Thyroid gland (tissue), 4 donors: ENCODE results near the gene PARP2. TPM values are rescaled to one million over a fixed set of nuclear protein-coding genes. Genes with fewer than 3 reads are reported as not detected.

Source experiments
- DNase-seq, 2 donors: peaks; one replicate each; pipeline ENCODE4 v3.0.0-alpha.2; 2019
- H3K27ac ChIP-seq, 3 donors: fragments of 200-600 bp; sonication (generic); 1 replicate in 2 of 3; 2 replicates in 1 of 3; pipeline ENCODE4 v1.5.1; 2016 to 2019; ENCODE audit warnings: mild to moderate bottlenecking in 1 of 3, moderate library complexity in 1 of 3
- H3K27me3 ChIP-seq: fragments of 200-600 bp; sonication (generic); one replicate; pipeline ENCODE4 v1.5.1; 2019
- H3K36me3 ChIP-seq, 2 donors: fragments of 200-600 bp; sonication (generic); one replicate each; pipeline ENCODE4 v1.5.1; 2016 to 2019
- H3K4me1 ChIP-seq, 2 donors: fragments of 200-600 bp; sonication (generic); one replicate each; pipeline ENCODE4 v1.5.1; 2017 to 2019
- H3K4me3 ChIP-seq, 3 donors: fragments of 200-600 bp; sonication (generic); replicated peaks in 1 of 3; 1 replicate in 2 of 3; 2 replicates in 1 of 3; pipeline ENCODE4 v1.5.1; 2016; ENCODE audit warnings: mild to moderate bottlenecking in 1 of 3
- H3K9me3 ChIP-seq: fragments of 200-600 bp; sonication (generic); one replicate; pipeline ENCODE4 v1.5.1; 2017
- POLR2A ChIP-seq, 2 donors: fragments of 450-650 bp; IDR thresholded peaks; one replicate each; pipeline ENCODE4 v1.6.1; 2017; ENCODE audit warnings: antibody characterized with exemption in 2 of 2, mild to moderate bottlenecking in 2 of 2, moderate library complexity in 1 of 2
- WGBS, 2 donors: methylation state at CpG; one replicate each; pipeline ENCODE4 v1.1.5; 2017; 5-methylcytosine and 5-hydroxymethylcytosine counted together
- intact Hi-C: fragments of 100-400 bp; cut with DNase I; formaldehyde crosslinking; loops from one replicate; pipeline ENCODE4 v1.15.1; 2023
- small RNA-seq: library from RNA; depleted of rRNA; stranded (forward); fragments of <200 nt; gene quantifications from one replicate; pipeline ENCODE3, GENCODE V24; 2016
- total RNA-seq, 4 donors: library from RNA; depleted of rRNA; stranded (reverse); fragments of >200 nt; gene quantifications; one replicate each; pipeline ENCODE4 v1.2.3, GENCODE V29; 2016
- TF ChIP-seq, protein P1 (sequence below), 6 experiments: fragments of 200-600 bp in 3 of 6; fragments of 450-650 bp in 3 of 6; sonication (generic) in 3 of 6; IDR thresholded peaks; one replicate each; pipeline ENCODE4 v1.5.1; 2016 to 2019; ENCODE audit warnings: antibody characterized with exemption in 6 of 6, mild to moderate bottlenecking in 2 of 6, inconsistent platforms in 1 of 6, moderate library complexity in 1 of 6

Gene PARP2
- total RNA-seq, 4 donors from 2014 or later, result 8.8 to 14.6 (median 9.7) TPM

DNA sequence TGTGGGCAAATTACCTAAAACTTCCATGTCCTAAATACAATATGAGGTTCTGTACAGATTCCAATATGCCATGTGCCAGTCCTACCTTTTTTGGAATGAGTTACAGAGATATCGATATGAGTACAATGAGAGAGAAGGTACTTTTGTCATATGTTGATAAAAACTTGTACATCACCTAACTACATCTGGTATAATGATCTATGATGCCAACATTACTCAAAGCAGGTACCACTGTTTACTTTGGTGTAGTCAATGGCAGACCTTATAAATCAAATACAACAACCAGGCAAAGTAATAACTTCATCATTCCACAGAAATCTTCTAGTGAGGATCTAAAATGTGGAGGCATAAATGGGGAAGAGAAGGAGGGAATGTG is 57.1 kb downstream of the PARP2 start:
- TF ChIP-seq, protein P1, sequence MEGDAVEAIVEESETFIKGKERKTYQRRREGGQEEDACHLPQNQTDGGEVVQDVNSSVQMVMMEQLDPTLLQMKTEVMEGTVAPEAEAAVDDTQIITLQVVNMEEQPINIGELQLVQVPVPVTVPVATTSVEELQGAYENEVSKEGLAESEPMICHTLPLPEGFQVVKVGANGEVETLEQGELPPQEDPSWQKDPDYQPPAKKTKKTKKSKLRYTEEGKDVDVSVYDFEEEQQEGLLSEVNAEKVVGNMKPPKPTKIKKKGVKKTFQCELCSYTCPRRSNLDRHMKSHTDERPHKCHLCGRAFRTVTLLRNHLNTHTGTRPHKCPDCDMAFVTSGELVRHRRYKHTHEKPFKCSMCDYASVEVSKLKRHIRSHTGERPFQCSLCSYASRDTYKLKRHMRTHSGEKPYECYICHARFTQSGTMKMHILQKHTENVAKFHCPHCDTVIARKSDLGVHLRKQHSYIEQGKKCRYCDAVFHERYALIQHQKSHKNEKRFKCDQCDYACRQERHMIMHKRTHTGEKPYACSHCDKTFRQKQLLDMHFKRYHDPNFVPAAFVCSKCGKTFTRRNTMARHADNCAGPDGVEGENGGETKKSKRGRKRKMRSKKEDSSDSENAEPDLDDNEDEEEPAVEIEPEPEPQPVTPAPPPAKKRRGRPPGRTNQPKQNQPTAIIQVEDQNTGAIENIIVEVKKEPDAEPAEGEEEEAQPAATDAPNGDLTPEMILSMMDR (IDR thresholded peaks at IDR 0.05), result no peak
- no peak for TF ChIP-seq POLR2A (IDR thresholded peaks at IDR 0.05)
- Histone ChIP-seq H3K36me3 (peaks cover 53 to 68% of the 10 kb centered on the region in 2 donors), H3K27ac (no peak overlapping the region), H3K4me1 (peaks cover 0 to 7% of the 10 kb centered on the region in 2 donors), H3K27me3 (no peaks in the 10 kb centered on the region), H3K9me3 (no peaks in the 10 kb centered on the region), H3K4me3 (no peak overlapping the region)
- intact Hi-C loops, result no loop called here
- no peak for DNase-seq
- WGBS, 2 donors, result 94 to 98% methylated on average over 1 of the region's 1 CpG

DNA sequence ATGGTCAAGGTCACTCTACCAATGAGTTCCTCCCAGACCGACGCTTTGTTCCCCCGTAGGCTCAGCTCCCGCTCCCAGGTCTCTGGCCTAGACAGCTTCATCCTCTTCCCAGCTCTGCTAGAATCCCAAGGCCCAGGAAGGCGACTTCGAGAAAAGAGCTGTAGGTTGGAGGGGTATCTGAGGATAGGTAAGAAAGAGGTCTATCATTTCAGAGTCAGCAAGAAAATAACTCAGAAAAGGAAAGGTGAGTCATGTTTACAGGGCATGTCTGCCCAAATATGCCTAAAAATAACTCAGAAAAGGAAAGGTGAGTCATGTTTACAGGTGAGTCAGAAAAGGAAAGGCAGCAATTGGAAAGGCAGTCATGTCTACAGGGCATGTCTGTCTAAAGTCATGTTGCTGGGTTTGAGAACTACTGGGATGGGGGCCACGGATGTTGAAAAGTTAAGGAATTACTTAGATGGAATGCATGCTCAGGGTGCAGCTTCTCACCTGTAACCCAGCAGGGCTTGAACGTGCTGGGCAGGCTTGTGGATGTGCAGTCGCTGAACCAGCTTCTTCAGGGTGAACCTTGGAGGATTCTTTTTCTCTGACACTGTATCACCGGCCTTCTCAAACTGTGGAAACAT is 57.6 kb downstream of the PARP2 start:
- peaks cover 54 to 65% of the 10 kb centered on the region in 2 donors for H3K36me3 ChIP-seq
- DNase-seq, result no peak
- WGBS, 2 donors, result 91 to 95% methylated on average over 10 of the region's 10 CpGs
- intact Hi-C loops, result no loop called here
- peak overlapping the region in 1 of 3 donors; percentile 4 for H3K27ac ChIP-seq
- H3K4me3 ChIP-seq, result no peak overlapping the region
- peaks cover 0 to 7% of the 10 kb centered on the region in 2 donors for H3K4me1 ChIP-seq
- H3K27me3 ChIP-seq, result no peaks in the 10 kb centered on the region
- TF ChIP-seq, protein P1 (IDR thresholded peaks at IDR 0.05), result no peak
- TF ChIP-seq POLR2A (IDR thresholded peaks at IDR 0.05), result no peak
- H3K9me3 ChIP-seq, result no peaks in the 10 kb centered on the region

DNA sequence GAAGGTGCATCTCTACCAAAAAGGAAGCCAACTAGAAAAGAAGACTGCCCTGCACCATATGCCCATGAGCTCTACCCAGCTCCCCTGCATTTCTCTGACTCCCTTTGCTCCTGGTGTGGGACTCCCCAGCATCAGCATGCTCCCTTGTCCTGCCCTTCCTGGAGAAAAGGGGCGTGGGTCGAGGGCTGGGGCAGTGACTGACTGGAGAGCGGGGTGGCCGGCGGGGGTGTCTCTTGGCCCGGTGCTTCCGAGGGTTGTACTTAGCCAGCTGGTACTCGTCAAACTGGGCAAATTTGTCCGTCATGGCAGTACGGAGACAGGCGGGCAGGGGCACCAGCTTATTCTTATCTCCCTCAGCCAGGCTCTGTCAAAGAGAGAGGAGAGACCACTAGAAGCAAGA is 60.1 kb downstream of the PARP2 start:
- intact Hi-C loops, result no loop called here
- no peak for TF ChIP-seq POLR2A (IDR thresholded peaks at IDR 0.05)
- Histone ChIP-seq H3K27ac (no peak overlapping the region), H3K4me3 (no peak overlapping the region), H3K36me3 (peaks cover 64 to 66% of the 10 kb centered on the region in 2 donors), H3K27me3 (no peaks in the 10 kb centered on the region), H3K9me3 (no peaks in the 10 kb centered on the region), H3K4me1 (peaks cover 0 to 7% of the 10 kb centered on the region in 2 donors)
- DNase-seq, result no peak
- 95 to 97% methylated on average over 11 of the region's 11 CpGs for WGBS, 2 donors

Small RNAs within 50 kb of the gene (small RNA-seq; reads per million reads assigned to genes)
- not detected for gene SNORA79B
- 610 reads per million, percentile 98 among the genes with 10 or more reads in this experiment for gene SNORD126

Other genes with a start within 250 kb of the PARP2 start
- gene OR4K17, start 232.9 kb upstream of the PARP2 start, total RNA-seq, result not detected
- not detected for gene OR4N5, start 204.8 kb upstream of the PARP2 start, total RNA-seq
- gene OR11G2, start 152.7 kb upstream of the PARP2 start, total RNA-seq, result not detected
- gene OR11H6, start 119.9 kb upstream of the PARP2 start, total RNA-seq, result not detected
- not detected for gene OR11H7, start 114.7 kb upstream of the PARP2 start, total RNA-seq
- not detected for gene OR11H4, start 104.3 kb upstream of the PARP2 start, total RNA-seq
- gene TTC5, start 37.7 kb upstream of the PARP2 start, total RNA-seq, result 10 to 100 TPM; 15.9 to 44.2 (median 19.2) TPM
- 100 to 1,000 TPM in 2 of 4 donors, 10 to 100 TPM in 2; 57.2 to 150 (median 92.9) TPM for gene CCNB1IP1, start 10.4 kb upstream of the PARP2 start, total RNA-seq
- 10 to 100 TPM; 26.6 to 39.3 (median 29.7) TPM for gene TEP1, start 69.9 kb downstream of the PARP2 start, total RNA-seq
- gene KLHL33, start 92.5 kb downstream of the PARP2 start, total RNA-seq, result 1 to 10 TPM in 1 of 4 donors, under 1 TPM in 3; 0.27 to 2.0 (median 0.36) TPM
- 10 to 100 TPM; 56.7 to 88.8 (median 75.0) TPM for gene OSGEP, start 111.2 kb downstream of the PARP2 start, total RNA-seq
- gene APEX1, start 111.6 kb downstream of the PARP2 start, total RNA-seq, result 100 to 1,000 TPM; 133 to 179 (median 142) TPM
- 10 to 100 TPM; 15.4 to 29.1 (median 23.1) TPM for gene PIP4P1, start 117.8 kb downstream of the PARP2 start, total RNA-seq
- gene PNP, start 125.8 kb downstream of the PARP2 start, total RNA-seq, result 10 to 100 TPM; 13.9 to 29.3 (median 18.7) TPM
- not detected for gene RNASE10, start 161.9 kb downstream of the PARP2 start, total RNA-seq
- gene RNASE9, start 217.4 kb downstream of the PARP2 start, total RNA-seq, result not detected
- not detected for gene RNASE11, start 244.4 kb downstream of the PARP2 start, total RNA-seq
- not detected for gene RNASE12, start 247.7 kb downstream of the PARP2 start, total RNA-seq